Upper lobe of left lung (tissue), 6 donors: ENCODE results near the gene TRNT1. TPM values are rescaled to one million over a fixed set of nuclear protein-coding genes. Genes with fewer than 3 reads are reported as not detected.

ENCODE experiments used
- ATAC-seq, 2 donors: fragments of 200-7000 bp; cut with Tn5 transposase; one replicate each; pipeline ENCODE4 v1.9.1; 2022; ENCODE audit warnings: mild to moderate bottlenecking in 2 of 2, moderate library complexity in 2 of 2; ENCODE audit not compliant: low FRiP score in 2 of 2
- DNase-seq, 2 donors: peaks; one replicate each; pipeline ENCODE4 v3.0.0-alpha.2; 2019 to 2020
- H3K27ac ChIP-seq, 4 donors: fragments of 200-600 bp; sonication (generic); one replicate each; pipeline ENCODE4 v1.5.1; 2016 to 2019
- H3K27me3 ChIP-seq, 4 donors: fragments of 200-600 bp; sonication (generic); one replicate each; pipeline ENCODE4 v1.5.1; 2017 to 2019
- H3K36me3 ChIP-seq, 4 donors: fragments of 200-600 bp; sonication (generic); one replicate each; pipeline ENCODE4 v1.5.1; 2016 to 2019
- H3K4me1 ChIP-seq, 4 donors: fragments of 200-600 bp; sonication (generic); one replicate each; pipeline ENCODE4 v1.5.1; 2018 to 2019
- H3K4me3 ChIP-seq, 4 donors: fragments of 200-600 bp; sonication (generic); one replicate each; pipeline ENCODE4 v1.5.1; 2017 to 2019; ENCODE audit warnings: mild to moderate bottlenecking in 2 of 4, moderate library complexity in 1 of 4
- H3K9me3 ChIP-seq, 4 donors: fragments of 200-600 bp; sonication (generic); one replicate each; pipeline ENCODE4 v1.5.1; 2018 to 2019
- CTCF ChIP-seq, 6 experiments: fragments of 450-650 bp in 4 of 6; fragments of 200-600 bp in 2 of 6; sonication (generic) in 2 of 6; IDR thresholded peaks; one replicate each; pipeline ENCODE4 v1.5.1; 2016 to 2019; ENCODE audit warnings: antibody characterized with exemption in 6 of 6
- EP300 ChIP-seq, 4 donors: sonication (generic); formaldehyde crosslinking; IDR thresholded peaks; one replicate each; pipeline ENCODE4 v1.5.1; 2017; ENCODE audit warnings: antibody characterized with exemption in 4 of 4, control low read depth in 2 of 4
- POLR2A ChIP-seq, 4 donors: fragments of 450-650 bp; IDR thresholded peaks; one replicate each; pipeline ENCODE4 v1.5.1; 2016 to 2017; ENCODE audit warnings: antibody characterized with exemption in 4 of 4, mild to moderate bottlenecking in 2 of 4
- POLR2AphosphoS5 ChIP-seq, 2 donors: sonication (generic); formaldehyde crosslinking; IDR thresholded peaks; one replicate each; pipeline ENCODE4 v1.5.1; 2017; ENCODE audit warnings: antibody characterized with exemption in 2 of 2
- WGBS, 2 donors: methylation state at CpG; one replicate each; pipeline ENCODE4 v1.1.5; 2017 to 2018; 5-methylcytosine and 5-hydroxymethylcytosine counted together
- total RNA-seq, 6 donors: library from RNA; depleted of rRNA in 4 of 6; stranded (reverse); fragments of >200 nt in 4 of 6; gene quantifications; one replicate each; pipeline versions ENCODE4 v1.1.0 to v1.2.1, GENCODE V29; 2016 to 2021
- donor health status: DM: no; HTN: no; CAD: no; lungs with moderate emphysema.
- donor health status: DM: no; HTN: yes; CAD: no; lungs with severe emphysema.

The TRNT1 gene
- total RNA-seq, 6 donors from 2014 or later, result 9.2 to 35.6 (median 21.6) TPM

GRCh38 chr3:3179407-3180094 is 52.8 kb downstream of the TRNT1 start, which contains the start of gene CRBN:
Gene CRBN (minus strand): TSS chr3:3179691. CDS start chr3:3179687, 4 bp downstream.
- H3K27me3 ChIP-seq, result no peaks in the 10 kb centered on the region
- WGBS, 2 donors, result 1 to 6% methylated on average over 5 to 37 of the region's 56 CpGs
- DNase-seq, result peak; percentile 90 to 97
- peaks cover 0 to 5% (median 0%) of the 10 kb centered on the region in 4 donors for H3K36me3 ChIP-seq
- peak within 1 kb of the TSS; percentile 77 to 99 (median 86) for H3K4me3 ChIP-seq
- no peaks in the 10 kb centered on the region for H3K9me3 ChIP-seq
- H3K4me1 ChIP-seq, result peaks cover 17 to 34% (median 27%) of the 10 kb centered on the region in 4 donors
- TF ChIP-seq EP300 (IDR thresholded peaks at IDR 0.05) (peak in 1 of 4 donors; percentile 60), POLR2AphosphoS5 (IDR thresholded peaks at IDR 0.05) (peak; percentile 78 to 94), CTCF (IDR thresholded peaks at IDR 0.05) (peak; percentile 98 to 100 (median 99)), POLR2A (IDR thresholded peaks at IDR 0.05) (peak in 3 of 4 donors; percentile 63 to 87 (median 86))
- H3K27ac ChIP-seq, result peak within 1 kb of the TSS; percentile 85 to 91 (median 88)
- ATAC-seq, result peak; percentile 99 to 100

GRCh38 chr3:3180456-3180855 is 53.7 kb downstream of the TRNT1 start:
- DNase-seq (no peak), ATAC-seq (no peak)
- H3K4me3 ChIP-seq, result no peak overlapping the region
- WGBS, 2 donors, result 75 to 78% methylated on average over 9 of the region's 9 CpGs
- no peak overlapping the region for H3K27ac ChIP-seq
- H3K4me1 ChIP-seq, result peaks cover 13 to 31% (median 27%) of the 10 kb centered on the region in 4 donors
- no peaks in the 10 kb centered on the region for H3K9me3 ChIP-seq
- TF ChIP-seq CTCF (IDR thresholded peaks at IDR 0.05) (no peak), POLR2A (IDR thresholded peaks at IDR 0.05) (no peak), EP300 (IDR thresholded peaks at IDR 0.05) (no peak), POLR2AphosphoS5 (IDR thresholded peaks at IDR 0.05) (no peak)
- H3K36me3 ChIP-seq, result peaks cover 0 to 5% (median 0%) of the 10 kb centered on the region in 4 donors
- no peaks in the 10 kb centered on the region for H3K27me3 ChIP-seq

- H3K9me3 ChIP-seq, result peaks cover 3 to 6% (median 5%) of the 10 kb centered on the region in 4 donors
- H3K27ac ChIP-seq, result no peak overlapping the region
- no peaks in the 10 kb centered on the region for H3K27me3 ChIP-seq
- peaks cover 0 to 1% (median under 1%) of the 10 kb centered on the region in 4 donors for H3K4me1 ChIP-seq
- H3K36me3 ChIP-seq, result no peaks in the 10 kb centered on the region
- H3K4me3 ChIP-seq, result no peak overlapping the region
- WGBS, 2 donors, result 55 to 60% methylated on average over 2 of the region's 2 CpGs
- DNase-seq (no peak), ATAC-seq (no peak)
- no peak for TF ChIP-seq CTCF (IDR thresholded peaks at IDR 0.05)
- no peak for TF ChIP-seq EP300 (IDR thresholded peaks at IDR 0.05)
- no peak for TF ChIP-seq POLR2A (IDR thresholded peaks at IDR 0.05)
- TF ChIP-seq POLR2AphosphoS5 (IDR thresholded peaks at IDR 0.05), result no peak
Observed at GRCh38 chr3:3184876-3185275, 58.1 kb downstream of the TRNT1 start.

- TF ChIP-seq CTCF (IDR thresholded peaks at IDR 0.05) (no peak), EP300 (IDR thresholded peaks at IDR 0.05) (no peak), POLR2A (IDR thresholded peaks at IDR 0.05) (no peak), POLR2AphosphoS5 (IDR thresholded peaks at IDR 0.05) (no peak)
- Histone ChIP-seq H3K9me3 (peaks cover 3 to 6% (median 5%) of the 10 kb centered on the region in 4 donors), H3K27ac (no peak overlapping the region), H3K27me3 (no peaks in the 10 kb centered on the region), H3K4me1 (peaks cover 0 to 3% (median 0%) of the 10 kb centered on the region in 4 donors), H3K4me3 (no peak overlapping the region), H3K36me3 (no peaks in the 10 kb centered on the region)
- DNase-seq (no peak), ATAC-seq (no peak)
- WGBS, 2 donors, result 38 to 42% methylated on average over 1 of the region's 1 CpG
Observed at GRCh38 chr3:3189102-3189727, 62.5 kb downstream of the TRNT1 start.
